Kidney capillary endothelial cell (primary cell): ENCODE data around the gene CYP2W1.
"Not testable (repeated sequence)": the region's sequence is repeated elsewhere in the genome, so short reads cannot be mapped to it uniquely, and the experiment has no call there.

ENCODE experiments used
- DNase-seq: peaks from one replicate; pipeline ENCODE4 v3.0.0-alpha.2; 2018; ENCODE audit warnings: low spot score

The CYP2W1 gene

GRCh38 chr7:999149-999879 lies 16.3 kb downstream of the CYP2W1 start:
- no peak for DNase-seq

GRCh38 chr7:999941-1000935 lies 17.3 kb downstream of the CYP2W1 start:
- no peak for DNase-seq

- not testable (repeated sequence) for DNase-seq
Observed at GRCh38 chr7:1001069-1001770, 18.2 kb downstream of the CYP2W1 start.

- not testable (repeated sequence) for DNase-seq
Observed at GRCh38 chr7:1002026-1002425, 19.0 kb downstream of the CYP2W1 start.

GRCh38 chr7:1002445-1002844 lies 19.5 kb downstream of the CYP2W1 start:
- not testable (repeated sequence) for DNase-seq

GRCh38 chr7:1004018-1004852 lies 21.3 kb downstream of the CYP2W1 start:
- DNase-seq = no peak

GRCh38 chr7:1005303-1005702 lies 22.3 kb downstream of the CYP2W1 start:
- DNase-seq = no peak

- DNase-seq = no peak
Observed at GRCh38 chr7:1007901-1008300, 24.9 kb downstream of the CYP2W1 start.

- DNase-seq = no peak
Observed at GRCh38 chr7:1008733-1009363, 25.9 kb downstream of the CYP2W1 start.

- DNase-seq = no peak
Observed at GRCh38 chr7:1009747-1010146, 26.8 kb downstream of the CYP2W1 start.

- DNase-seq = no peak
Observed at GRCh38 chr7:1010226-1010625, 27.2 kb downstream of the CYP2W1 start.

GRCh38 chr7:1011297-1012003 lies 28.5 kb downstream of the CYP2W1 start:
- no peak for DNase-seq

GRCh38 chr7:1012004-1012715 lies 29.2 kb downstream of the CYP2W1 start:
- DNase-seq = no peak

- no peak for DNase-seq
Observed at GRCh38 chr7:1012716-1013095, 29.7 kb downstream of the CYP2W1 start.

- no peak for DNase-seq
Observed at GRCh38 chr7:1013581-1013980, 30.6 kb downstream of the CYP2W1 start.

GRCh38 chr7:1014681-1015080 lies 31.7 kb downstream of the CYP2W1 start:
- DNase-seq = no peak

- peak; percentile 22 for DNase-seq
Observed at GRCh38 chr7:1015196-1016121, 32.5 kb downstream of the CYP2W1 start.
